Astrocyte (in vitro differentiated cells and primary cell): Measurements from ENCODE around the gene CORO2A.

Experiments used
- EZH2 ChIP-seq: IDR thresholded peaks from 2 replicates; pipeline ENCODE4 v1.6.1; 2012; ENCODE audit warnings: mild to moderate bottlenecking, low read length, inconsistent platforms; ENCODE audit not compliant: insufficient read depth
- TF ChIP-seq, protein P1 (sequence below): IDR thresholded peaks from 2 replicates; pipeline ENCODE4 v1.5.1; 2011; ENCODE audit warnings: low read depth, mild to moderate bottlenecking, inconsistent platforms, low read length, moderate library complexity; ENCODE audit not compliant: insufficient read depth

DNA sequence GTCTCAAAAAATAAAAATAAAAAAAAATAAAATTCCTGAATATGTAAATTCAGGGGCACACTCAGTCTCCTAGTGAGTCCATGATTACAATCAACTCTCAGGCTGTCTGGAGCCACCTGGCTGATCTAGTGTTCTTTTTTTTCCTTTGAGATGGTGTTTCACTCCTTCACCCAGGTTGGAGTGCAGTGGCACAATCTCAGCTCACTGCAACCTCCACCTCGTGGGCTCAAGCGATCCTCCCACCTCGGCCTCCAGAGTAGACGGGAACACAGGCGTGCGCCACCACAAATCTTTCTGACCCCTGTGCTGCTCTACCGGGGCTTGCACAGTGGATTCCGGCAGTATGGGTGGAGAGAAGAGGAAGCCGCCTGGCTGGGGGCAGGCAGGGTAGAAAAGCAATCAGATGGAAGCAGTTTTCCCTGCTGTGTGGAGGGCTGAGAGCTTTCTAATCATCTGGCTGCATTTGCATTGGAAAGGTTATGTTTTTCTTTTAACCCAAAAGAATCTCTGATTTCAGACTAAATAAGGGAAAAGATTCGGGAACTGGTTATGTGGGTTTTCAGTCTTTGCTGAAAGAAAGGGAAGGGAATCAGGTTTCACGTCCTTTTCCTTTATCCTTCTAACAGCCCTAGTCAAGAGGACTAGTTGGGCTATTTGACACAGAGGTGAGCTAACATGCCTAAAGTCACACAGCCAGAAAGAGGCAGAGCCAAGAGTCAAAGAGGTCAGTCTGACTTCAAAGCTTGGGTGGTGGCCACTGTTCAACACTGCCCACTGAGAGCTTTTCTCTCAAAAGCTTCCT is 26.3 kb upstream of the CORO2A start:
- TF ChIP-seq, protein P1, sequence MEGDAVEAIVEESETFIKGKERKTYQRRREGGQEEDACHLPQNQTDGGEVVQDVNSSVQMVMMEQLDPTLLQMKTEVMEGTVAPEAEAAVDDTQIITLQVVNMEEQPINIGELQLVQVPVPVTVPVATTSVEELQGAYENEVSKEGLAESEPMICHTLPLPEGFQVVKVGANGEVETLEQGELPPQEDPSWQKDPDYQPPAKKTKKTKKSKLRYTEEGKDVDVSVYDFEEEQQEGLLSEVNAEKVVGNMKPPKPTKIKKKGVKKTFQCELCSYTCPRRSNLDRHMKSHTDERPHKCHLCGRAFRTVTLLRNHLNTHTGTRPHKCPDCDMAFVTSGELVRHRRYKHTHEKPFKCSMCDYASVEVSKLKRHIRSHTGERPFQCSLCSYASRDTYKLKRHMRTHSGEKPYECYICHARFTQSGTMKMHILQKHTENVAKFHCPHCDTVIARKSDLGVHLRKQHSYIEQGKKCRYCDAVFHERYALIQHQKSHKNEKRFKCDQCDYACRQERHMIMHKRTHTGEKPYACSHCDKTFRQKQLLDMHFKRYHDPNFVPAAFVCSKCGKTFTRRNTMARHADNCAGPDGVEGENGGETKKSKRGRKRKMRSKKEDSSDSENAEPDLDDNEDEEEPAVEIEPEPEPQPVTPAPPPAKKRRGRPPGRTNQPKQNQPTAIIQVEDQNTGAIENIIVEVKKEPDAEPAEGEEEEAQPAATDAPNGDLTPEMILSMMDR, result no peak
- no peak for TF ChIP-seq EZH2
